Right renal pelvis (tissue), 4 donors: ENCODE measurements around the gene AFDN. TPM values are rescaled to one million over a fixed set of nuclear protein-coding genes. Genes with fewer than 3 reads are reported as not detected.

ENCODE experiments used
- DNase-seq, 4 donors: peaks; one replicate each; pipeline ENCODE4 v3.0.0-alpha.2; 2013; ENCODE audit warnings: low read depth in 4 of 4, low spot score in 3 of 4, missing footprints in 1 of 4
- polyA plus RNA-seq, 4 donors: library from polyadenylated mRNA; unstranded; fragments of 120-200 nt; gene quantifications; one replicate each; pipeline ENCODE4 v1.2.1, GENCODE V29; 2013; ENCODE audit not compliant: insufficient read length in 4 of 4

AFDN gene, protein sequence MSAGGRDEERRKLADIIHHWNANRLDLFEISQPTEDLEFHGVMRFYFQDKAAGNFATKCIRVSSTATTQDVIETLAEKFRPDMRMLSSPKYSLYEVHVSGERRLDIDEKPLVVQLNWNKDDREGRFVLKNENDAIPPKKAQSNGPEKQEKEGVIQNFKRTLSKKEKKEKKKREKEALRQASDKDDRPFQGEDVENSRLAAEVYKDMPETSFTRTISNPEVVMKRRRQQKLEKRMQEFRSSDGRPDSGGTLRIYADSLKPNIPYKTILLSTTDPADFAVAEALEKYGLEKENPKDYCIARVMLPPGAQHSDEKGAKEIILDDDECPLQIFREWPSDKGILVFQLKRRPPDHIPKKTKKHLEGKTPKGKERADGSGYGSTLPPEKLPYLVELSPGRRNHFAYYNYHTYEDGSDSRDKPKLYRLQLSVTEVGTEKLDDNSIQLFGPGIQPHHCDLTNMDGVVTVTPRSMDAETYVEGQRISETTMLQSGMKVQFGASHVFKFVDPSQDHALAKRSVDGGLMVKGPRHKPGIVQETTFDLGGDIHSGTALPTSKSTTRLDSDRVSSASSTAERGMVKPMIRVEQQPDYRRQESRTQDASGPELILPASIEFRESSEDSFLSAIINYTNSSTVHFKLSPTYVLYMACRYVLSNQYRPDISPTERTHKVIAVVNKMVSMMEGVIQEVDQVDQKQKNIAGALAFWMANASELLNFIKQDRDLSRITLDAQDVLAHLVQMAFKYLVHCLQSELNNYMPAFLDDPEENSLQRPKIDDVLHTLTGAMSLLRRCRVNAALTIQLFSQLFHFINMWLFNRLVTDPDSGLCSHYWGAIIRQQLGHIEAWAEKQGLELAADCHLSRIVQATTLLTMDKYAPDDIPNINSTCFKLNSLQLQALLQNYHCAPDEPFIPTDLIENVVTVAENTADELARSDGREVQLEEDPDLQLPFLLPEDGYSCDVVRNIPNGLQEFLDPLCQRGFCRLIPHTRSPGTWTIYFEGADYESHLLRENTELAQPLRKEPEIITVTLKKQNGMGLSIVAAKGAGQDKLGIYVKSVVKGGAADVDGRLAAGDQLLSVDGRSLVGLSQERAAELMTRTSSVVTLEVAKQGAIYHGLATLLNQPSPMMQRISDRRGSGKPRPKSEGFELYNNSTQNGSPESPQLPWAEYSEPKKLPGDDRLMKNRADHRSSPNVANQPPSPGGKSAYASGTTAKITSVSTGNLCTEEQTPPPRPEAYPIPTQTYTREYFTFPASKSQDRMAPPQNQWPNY (N-terminal part only)
- 100 to 1,000 TPM; 162 to 199 (median 171) TPM for polyA plus RNA-seq

DNA sequence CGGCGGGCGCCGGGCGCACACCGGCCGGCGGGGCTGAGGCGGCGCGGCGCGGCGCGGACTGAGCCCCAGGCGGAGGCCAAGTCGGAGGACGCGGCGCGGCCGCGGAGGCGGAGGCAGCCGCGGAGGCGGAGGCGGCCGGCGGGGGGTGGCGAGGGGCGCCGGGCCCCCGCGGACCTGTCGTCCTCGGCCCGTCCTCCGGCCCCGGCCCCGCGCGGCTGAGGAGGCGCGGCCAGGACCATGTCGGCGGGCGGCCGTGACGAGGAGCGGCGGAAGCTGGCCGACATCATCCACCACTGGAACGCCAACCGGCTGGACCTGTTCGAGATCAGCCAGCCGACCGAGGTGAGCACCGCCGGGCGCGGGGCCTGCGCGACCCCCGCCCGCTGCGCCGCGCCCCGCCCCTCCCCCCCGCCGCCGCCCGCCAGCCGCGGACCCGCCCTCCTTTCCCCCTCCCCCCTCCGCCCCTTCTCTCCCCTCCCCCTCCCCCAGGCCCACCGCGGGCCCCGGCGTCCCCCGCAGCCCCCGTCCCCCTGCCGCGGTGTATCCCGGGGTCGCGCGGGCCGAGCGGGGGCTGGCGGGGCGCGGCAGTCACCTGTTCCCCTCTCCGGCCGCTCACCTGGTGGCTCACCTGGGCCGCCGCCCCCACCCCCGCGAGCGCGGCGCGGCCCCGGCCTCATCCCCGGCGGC is at the start of gene AFDN:
Gene AFDN, plus strand, starts transcription at position 16 of the 687 bp plus-strand sequence. Its CDS starts 222 bp downstream, at position 238.
- no peak for DNase-seq

DNA sequence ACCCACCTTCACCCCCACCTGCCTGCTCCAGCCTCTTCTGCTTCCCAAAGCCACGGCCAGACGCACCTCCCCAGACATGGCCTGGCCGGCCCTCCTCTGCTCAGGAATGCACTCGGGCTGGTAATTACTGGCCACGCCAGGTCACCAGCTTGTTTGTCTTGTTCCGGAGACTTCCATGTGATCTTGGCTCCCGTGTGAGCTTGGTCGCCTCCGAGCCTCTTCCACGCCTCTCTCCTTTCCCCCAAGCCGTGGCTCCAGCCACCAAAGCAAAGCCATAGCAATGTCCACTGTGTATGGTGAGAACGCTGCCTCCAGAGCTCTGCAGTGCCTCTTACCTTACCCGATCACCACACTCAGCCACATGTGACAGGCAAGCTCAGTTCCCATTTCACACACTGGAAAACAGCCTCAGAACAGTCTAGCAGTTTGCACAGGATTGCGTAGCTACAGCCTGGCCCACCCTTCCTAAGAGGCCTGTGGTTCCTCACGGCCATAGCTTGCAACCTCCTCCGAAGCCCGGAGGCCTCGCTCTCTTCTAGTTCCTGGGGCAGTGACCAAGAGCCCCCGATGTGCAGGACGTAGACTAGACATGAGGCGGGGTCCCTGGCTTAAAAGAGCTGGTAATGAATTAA is 48.1 kb upstream of the AFDN start:
- no peak for DNase-seq

- DNase-seq = no peak
Measured at GRCh38 chr6:167779129-167779992, 47.4 kb upstream of the AFDN start.

GRCh38 chr6:167779993-167780655 is 46.6 kb upstream of the AFDN start:
- DNase-seq = no peak

DNA sequence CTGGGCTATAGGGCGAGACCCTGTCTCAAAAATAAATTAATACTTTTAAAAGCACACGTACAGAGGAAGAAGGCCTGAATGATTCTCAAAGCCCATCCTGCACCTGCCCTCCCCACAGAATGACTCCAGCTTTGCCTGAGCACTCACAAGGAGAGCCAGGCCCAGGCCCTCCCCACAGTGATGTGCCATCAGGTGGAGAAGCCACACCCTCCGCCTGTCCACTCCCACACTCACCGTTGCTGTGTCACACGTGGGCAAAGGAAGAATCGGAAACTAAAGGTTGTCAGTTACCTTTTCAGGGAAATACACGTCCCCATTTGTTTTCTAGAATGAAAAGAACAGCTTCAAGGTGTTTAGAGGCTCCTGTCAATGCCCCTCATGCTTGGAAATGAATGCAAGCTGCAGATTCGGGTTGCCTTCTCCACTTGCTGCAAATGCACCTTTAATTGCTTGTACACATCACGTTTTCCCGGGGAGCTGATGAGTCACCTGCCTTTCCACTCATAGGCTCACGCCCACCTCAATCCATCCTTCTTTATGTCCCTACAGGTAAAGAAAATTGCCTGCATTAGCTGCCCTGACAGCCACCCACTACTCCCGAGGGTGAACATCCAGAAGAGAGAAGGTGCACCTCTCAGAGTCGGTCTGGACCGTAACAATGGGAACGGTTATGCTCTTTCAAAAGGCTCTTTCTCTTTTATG is 45.5 kb upstream of the AFDN start:
- DNase-seq = no peak

GRCh38 chr6:167781868-167782267 is 44.8 kb upstream of the AFDN start:
- no peak for DNase-seq

DNA sequence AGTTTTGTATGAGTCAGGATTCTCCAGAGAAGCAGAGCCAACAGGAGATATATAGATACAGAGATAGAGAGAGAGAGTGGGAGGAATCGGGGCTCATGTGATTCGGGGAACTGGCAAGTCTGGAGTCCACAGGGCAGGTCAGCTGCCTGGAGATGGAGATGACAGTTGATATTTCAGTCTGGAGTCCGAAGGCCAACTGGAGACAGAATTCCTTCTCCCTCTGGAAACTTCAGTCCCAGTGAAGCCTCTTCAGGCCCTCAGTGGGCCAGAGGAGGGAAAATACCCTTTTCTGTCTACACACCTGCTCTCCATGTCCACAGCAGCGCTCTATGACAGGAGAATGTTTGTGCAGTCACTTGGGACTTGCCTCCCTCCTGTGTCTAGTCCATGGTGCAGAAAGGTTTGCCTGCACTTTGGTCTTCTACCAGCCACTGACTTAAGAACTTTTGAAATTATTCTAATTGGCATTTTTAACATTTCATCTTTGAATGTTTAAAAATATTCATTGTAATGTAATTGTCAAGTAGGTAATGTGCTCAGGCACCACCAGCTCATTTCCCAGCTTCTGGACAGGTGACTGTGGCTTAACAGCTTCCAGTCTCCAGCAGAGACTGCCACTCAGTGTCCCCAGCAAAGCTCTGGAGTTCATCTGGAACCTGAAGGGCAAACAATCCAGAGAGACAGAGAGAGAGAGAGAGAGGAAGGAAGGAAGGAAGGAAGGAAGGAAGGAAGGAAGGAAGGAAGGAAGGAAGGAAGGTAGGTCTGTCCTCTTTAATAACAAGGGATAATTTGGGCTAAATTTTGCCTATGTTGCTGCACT is 43.8 kb upstream of the AFDN start:
- no peak for DNase-seq

DNA sequence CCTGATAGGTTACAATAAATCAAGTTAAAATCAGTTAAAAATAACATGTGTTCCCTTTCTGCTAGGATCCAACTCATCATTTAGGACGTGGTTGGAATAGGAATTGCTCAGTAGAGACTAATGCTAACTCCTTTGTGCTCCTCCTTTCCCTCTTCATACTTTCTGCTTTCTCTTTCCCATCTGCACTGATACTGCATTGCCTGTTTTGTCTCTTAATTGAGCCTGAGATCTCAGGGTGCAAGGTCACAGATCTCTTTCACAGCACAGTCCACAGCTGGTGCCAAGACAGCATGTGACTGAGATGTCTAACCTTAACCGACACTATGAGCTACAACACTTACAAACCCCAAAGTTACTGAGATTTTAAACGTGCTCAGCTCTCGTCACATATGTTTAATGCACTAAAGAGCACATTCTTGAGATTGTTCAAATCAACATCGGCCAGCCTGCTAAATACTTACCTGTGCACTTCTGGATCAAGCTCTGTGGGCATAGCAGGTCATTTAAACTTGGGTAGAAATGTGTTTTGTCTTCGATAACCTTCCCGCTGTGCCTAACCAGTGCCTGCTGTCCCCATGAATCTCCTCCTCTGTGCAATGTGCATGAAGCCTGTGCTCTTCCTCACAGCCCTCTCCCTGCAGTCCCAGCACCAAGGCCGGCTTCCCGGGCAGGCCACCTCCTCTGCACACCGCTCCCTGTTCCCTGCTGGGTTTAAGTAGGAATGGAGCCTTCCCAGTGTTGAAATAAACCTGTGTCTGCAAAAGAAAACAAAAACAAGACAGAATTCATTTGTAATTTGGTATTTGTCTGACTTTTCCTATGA is 39.6 kb upstream of the AFDN start:
- DNase-seq = no peak

- DNase-seq = no peak
Measured at GRCh38 chr6:167787896-167788562, 38.7 kb upstream of the AFDN start.

GRCh38 chr6:167788563-167788903 is 38.2 kb upstream of the AFDN start:
- no peak for DNase-seq

- no peak for DNase-seq
Measured at GRCh38 chr6:167789358-167789757, 37.4 kb upstream of the AFDN start.

DNA sequence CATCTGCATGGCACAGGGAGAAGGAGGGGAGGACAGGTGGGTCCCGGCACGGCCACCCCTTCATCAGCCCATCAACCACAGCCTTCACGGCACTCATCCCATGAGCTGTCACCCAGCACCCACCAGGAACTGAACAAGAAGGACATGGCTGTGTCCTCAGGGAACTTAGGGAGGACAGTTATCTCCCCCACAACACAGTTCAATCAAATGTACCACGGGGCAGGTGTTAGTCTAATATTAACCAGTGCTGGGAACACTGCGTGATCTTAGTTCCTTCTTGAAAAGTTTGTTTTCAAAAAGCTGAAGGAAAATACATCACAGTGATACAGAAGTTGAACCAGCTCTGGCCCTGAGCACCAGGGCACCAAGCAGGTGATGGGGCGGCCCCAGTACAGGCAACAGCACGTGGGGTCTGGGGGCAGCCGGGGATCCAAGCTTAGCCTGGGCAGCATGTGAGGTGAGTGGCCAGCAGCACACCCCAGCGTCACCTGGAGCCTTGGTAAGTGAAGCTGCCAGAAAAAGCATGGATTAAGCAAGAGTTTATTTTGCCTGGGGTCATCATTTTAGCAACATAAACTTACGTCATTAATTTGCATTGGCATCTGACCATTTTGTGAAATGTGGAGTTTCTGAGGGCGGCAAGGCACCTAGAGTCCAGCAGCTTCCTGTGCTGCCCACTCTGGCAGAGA is 35.5 kb upstream of the AFDN start:
- no peak for DNase-seq

GRCh38 chr6:167791780-167792478 is 34.8 kb upstream of the AFDN start:
- DNase-seq = no peak

DNA sequence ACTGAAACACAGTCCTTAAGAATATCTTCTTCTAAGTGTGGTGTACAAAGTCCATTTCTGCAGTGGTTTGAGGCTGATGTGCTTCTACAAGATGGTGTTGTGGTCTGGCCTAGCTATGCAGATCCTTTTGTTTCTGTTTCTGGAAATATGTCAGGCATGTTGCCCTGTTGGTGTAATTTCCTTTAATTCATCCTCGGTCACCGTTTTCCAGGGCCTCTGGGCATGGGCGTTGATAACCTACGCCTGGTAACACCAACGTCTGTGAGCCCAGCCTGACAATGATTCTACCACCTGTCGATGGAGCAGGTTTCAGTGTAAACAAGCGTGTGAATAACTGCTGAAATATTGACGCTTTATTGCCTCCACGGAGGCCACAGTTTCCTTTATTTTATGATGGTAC is 33.3 kb upstream of the AFDN start:
- no peak for DNase-seq
